ENCODE measurements around the gene SLC16A5.

GRCh38 chr17:75115555-75115954 is 27.8 kb downstream of the SLC16A5 start:
- no peak for TF ChIP-seq CTCF (IDR thresholded peaks at IDR 0.05 in 2 of 3, conservative IDR thresholded peaks at IDR 0.05 in 1 of 3; ENCODE audit: control insufficient read depth in 2 of 3, extremely low read depth in 1 of 3, insufficient read depth in 1 of 3, low read depth in 3 of 3, low read length in 3 of 3)
- no peak for TF ChIP-seq USF2 (IDR thresholded peaks at IDR 0.05; ENCODE audit: borderline replicate concordance, low read depth, low read length)
- TF ChIP-seq CBFB (IDR thresholded peaks at IDR 0.05; ENCODE audit: low read depth): no peak
- no peak for TF ChIP-seq ZZZ3 (IDR thresholded peaks at IDR 0.05; ENCODE audit: control insufficient read depth, insufficient read length, low read depth)
- TF ChIP-seq CHD2 (IDR thresholded peaks at IDR 0.05; ENCODE audit: borderline replicate concordance, low read depth, low read length): no peak
- no peak for TF ChIP-seq SREBF2 (IDR thresholded peaks at IDR 0.05; ENCODE audit: low read length)
- no peak for TF ChIP-seq POLR2A (IDR thresholded peaks at IDR 0.05; ENCODE audit: low read depth, low read length)
- no peak for TF ChIP-seq SP1 (IDR thresholded peaks at IDR 0.05; ENCODE audit: low read depth, low read length)
